Fibroblast of lung (primary cell): Measurements from ENCODE around the gene SMAGP.

Experiments used
- CTCF ChIP-seq, 2 donors: IDR thresholded peaks in 1 of 2; conservative IDR thresholded peaks in 1 of 2; 1 replicate in 1 of 2; 2 replicates in 1 of 2; pipeline ENCODE4 v1.5.1; 2011 to 2012; ENCODE audit warnings: low read length in 2 of 2, control low read depth in 1 of 2, inconsistent platforms in 1 of 2, low read depth in 1 of 2, mild to moderate bottlenecking in 1 of 2
- EZH2 ChIP-seq: IDR thresholded peaks from 2 replicates; pipeline ENCODE4 v1.5.1; 2012; ENCODE audit warnings: low read length, control low read depth, mild to moderate bottlenecking; ENCODE audit errors: missing control alignments

- TF ChIP-seq CTCF (conservative IDR thresholded peaks at IDR 0.05 in 1 of 2, IDR thresholded peaks at IDR 0.05 in 1 of 2; ENCODE audit: low read depth in 1 of 2, low read length in 2 of 2): no peak
- no peak for TF ChIP-seq EZH2
Observed at GRCh38 chr12:51281202-51281924, 11.1 kb upstream of the SMAGP start.
